Measurements from ENCODE around the gene LASP1NB.

The LASP1NB gene

GRCh38 chr17:38925263-38925995, at the start of gene LASP1NB:
Gene LASP1NB, plus strand, starts transcription at chr17:38925614.
- no peak for TF ChIP-seq GATA3 (IDR thresholded peaks at IDR 0.05; ENCODE audit: low read depth, low read length)
- no peak; the same call in 1 of the 2 replicates for TF ChIP-seq GATA2 (IDR thresholded peaks at IDR 0.05; ENCODE audit: low read depth, low read length)

- TF ChIP-seq GATA2 (IDR thresholded peaks at IDR 0.05; ENCODE audit: low read depth, low read length) (no peak), GATA3 (IDR thresholded peaks at IDR 0.05; ENCODE audit: low read depth, low read length) (no peak)
Measured at GRCh38 chr17:38877130-38877851, 48.1 kb upstream of the LASP1NB start.

- TF ChIP-seq GATA2 (IDR thresholded peaks at IDR 0.05; ENCODE audit: low read depth, low read length): no peak
- TF ChIP-seq GATA3 (IDR thresholded peaks at IDR 0.05; ENCODE audit: low read depth, low read length): no peak
Measured at GRCh38 chr17:38879878-38880665, 45.3 kb upstream of the LASP1NB start.

- TF ChIP-seq GATA2 (IDR thresholded peaks at IDR 0.05; ENCODE audit: low read depth, low read length) (no peak), GATA3 (IDR thresholded peaks at IDR 0.05; ENCODE audit: low read depth, low read length) (no peak)
Measured at GRCh38 chr17:38881600-38882191, 43.7 kb upstream of the LASP1NB start.

DNA sequence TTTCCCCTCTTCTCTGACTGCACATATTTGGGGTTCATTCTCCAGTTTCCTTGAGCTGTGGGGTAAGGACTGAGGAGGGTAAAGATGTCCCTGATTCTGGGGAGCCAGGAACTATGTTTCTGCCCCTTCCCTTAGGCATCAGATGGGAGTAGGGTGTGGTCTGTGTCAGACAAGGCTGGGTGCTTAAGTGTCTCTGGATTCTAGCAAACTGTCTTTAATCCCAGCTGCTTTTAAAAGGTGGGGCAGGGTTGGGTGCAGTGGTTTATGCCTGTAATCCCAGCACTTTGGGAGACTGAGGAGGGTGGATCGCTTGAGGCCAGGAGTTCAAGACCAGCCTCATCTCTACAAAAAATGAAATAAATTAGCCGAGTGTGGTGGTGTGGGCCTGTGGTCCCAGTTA, 42.5 kb upstream of the LASP1NB start:
- TF ChIP-seq GATA3 (IDR thresholded peaks at IDR 0.05; ENCODE audit: low read depth, low read length): no peak
- TF ChIP-seq GATA2 (IDR thresholded peaks at IDR 0.05; ENCODE audit: low read depth, low read length): no peak

- TF ChIP-seq GATA2 (IDR thresholded peaks at IDR 0.05; ENCODE audit: low read depth, low read length) (no peak), GATA3 (IDR thresholded peaks at IDR 0.05; ENCODE audit: low read depth, low read length) (no peak)
Measured at GRCh38 chr17:38883592-38884526, 41.6 kb upstream of the LASP1NB start.

DNA sequence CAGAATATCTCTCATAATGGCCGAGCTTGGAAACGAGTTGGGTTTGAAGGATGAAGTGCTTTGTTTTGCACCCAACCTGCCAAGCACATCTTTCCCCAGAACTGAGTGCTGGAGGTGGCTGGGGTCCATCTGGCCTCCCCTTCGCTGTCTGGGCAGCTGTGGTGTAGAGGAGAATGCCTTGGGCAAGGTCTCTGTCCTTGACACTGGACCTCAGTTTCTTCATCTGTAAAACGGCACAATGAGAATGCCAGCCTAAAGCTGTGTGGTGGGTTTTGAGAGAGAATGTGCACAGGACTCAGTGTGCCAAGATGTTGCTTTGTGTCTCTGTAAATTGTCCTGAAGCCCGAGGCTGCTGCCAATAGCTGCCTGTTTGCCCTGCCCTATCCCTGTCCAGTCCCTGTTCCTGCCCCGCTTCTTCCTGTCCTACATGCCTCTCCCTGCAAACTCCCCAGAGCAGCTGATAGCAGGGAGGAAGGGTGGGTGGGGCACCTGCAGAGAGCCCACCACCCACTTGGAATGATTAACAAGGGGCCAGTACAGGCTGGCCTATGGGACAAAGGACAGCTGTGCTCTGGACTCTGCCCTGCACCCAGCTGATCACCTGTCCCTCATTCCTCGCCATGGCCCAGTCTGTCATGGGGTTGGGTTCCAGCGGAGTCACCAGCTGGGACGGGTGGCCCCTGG, 40.2 kb upstream of the LASP1NB start:
- TF ChIP-seq GATA3 (IDR thresholded peaks at IDR 0.05; ENCODE audit: low read depth, low read length) (no peak), GATA2 (IDR thresholded peaks at IDR 0.05; ENCODE audit: low read depth, low read length) (no peak)

- TF ChIP-seq GATA3 (IDR thresholded peaks at IDR 0.05; ENCODE audit: low read depth, low read length) (no peak), GATA2 (IDR thresholded peaks at IDR 0.05; ENCODE audit: low read depth, low read length) (no peak)
Measured at GRCh38 chr17:38885728-38886642, 39.4 kb upstream of the LASP1NB start.

DNA sequence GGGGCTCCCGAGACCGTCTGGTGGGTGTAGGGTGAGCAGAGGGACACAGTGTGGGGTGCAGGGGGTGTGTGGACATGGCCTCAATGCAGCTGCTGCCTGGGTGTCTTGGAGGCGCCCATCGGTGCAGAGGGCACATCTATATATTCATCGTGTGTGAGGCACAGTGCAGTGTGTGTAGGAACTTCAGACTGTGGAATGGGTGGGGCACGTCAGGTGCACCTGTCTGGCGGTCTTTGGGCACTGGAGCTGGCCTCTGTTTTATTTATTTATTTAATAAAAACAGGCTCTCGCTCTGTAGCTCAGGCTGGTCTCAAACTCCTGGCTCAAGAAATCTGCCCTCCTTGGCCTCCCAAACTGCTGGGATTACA, 38.8 kb upstream of the LASP1NB start:
- no peak for TF ChIP-seq GATA3 (IDR thresholded peaks at IDR 0.05; ENCODE audit: low read depth, low read length)
- TF ChIP-seq GATA2 (IDR thresholded peaks at IDR 0.05; ENCODE audit: low read depth, low read length): no peak

- TF ChIP-seq GATA2 (IDR thresholded peaks at IDR 0.05; ENCODE audit: low read depth, low read length) (no peak), GATA3 (IDR thresholded peaks at IDR 0.05; ENCODE audit: low read depth, low read length) (no peak)
Measured at GRCh38 chr17:38888842-38889241, 36.6 kb upstream of the LASP1NB start.

GRCh38 chr17:38889745-38890409, 35.5 kb upstream of the LASP1NB start:
- TF ChIP-seq GATA3 (IDR thresholded peaks at IDR 0.05; ENCODE audit: low read depth, low read length): no peak
- no peak for TF ChIP-seq GATA2 (IDR thresholded peaks at IDR 0.05; ENCODE audit: low read depth, low read length)
